Measurements from ENCODE around the gene HNRNPUL1. TPM values are rescaled to one million over a fixed set of nuclear protein-coding genes. Genes with fewer than 3 reads are reported as not detected.

The HNRNPUL1 gene
- total RNA-seq, 2 experiments from 2014 or later: 194 to 360 TPM

DNA sequence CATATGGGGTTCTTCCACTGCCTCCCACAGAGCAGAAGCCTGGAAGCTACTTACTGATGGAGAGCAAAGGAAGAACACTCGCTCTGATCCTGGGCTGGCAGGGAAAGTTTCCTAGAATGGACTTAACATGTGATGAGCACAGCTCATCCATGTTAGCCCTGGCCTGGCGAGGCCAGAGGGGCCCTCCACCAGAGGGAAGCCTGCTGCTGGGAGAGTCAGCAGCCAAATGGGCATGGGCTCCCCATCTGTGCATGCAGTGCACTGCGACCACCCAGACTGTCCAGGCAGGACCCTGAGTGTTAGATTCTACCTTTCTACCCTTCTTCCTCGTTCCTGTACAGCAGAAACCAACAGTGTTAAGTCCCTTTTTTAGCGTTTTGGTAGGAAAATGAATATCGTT, 8.9 kb downstream of the HNRNPUL1 start:
- Histone ChIP-seq H4K20me1 (ENCODE audit: insufficient read depth, low read length) (peaks cover 8% of the 10 kb centered on the region), H3K4me1 (ENCODE audit: insufficient read depth, low read length, poor library complexity, severe bottlenecking) (no peaks in the 10 kb centered on the region), H3K4me3 (ENCODE audit: low read depth, low read length, poor library complexity, severe bottlenecking) (no peak overlapping the region), H3K27ac (ENCODE audit: low read depth, low read length, poor library complexity, severe bottlenecking) (no peak overlapping the region), H2AFZ (ENCODE audit: low read length) (no peak overlapping the region), H3K9me3 (ENCODE audit: low read length) (no peaks in the 10 kb centered on the region), H3K9me2 (ENCODE audit: insufficient read depth, low read length) (no peaks in the 10 kb centered on the region), H3K36me3 (ENCODE audit: insufficient read depth, low read length) (peaks cover 99% of the 10 kb centered on the region), H3K79me2 (ENCODE audit: insufficient read depth, low read depth, low read length) (peaks cover 19% of the 10 kb centered on the region), H3K4me2 (ENCODE audit: low read length) (no peak overlapping the region)
- intact Hi-C loops (cut with micrococcal nuclease; ENCODE audit: unreplicated experiment): no loop called here
- ChIA-PET POLR2A (no interaction called here), CTCF (ENCODE audit: unreplicated experiment) (no interaction called here)
- no peak for TF ChIP-seq CTCF (conservative IDR thresholded peaks at IDR 0.05; ENCODE audit: low read length)
- no peak for TF ChIP-seq EZH2phosphoT487 (IDR thresholded peaks at IDR 0.05; ENCODE audit: borderline replicate concordance, low read depth, low read length)
- DNase-seq (ENCODE audit: low spot score): no peak
- BruUV-seq (replicated peaks): no TSS peak

DNA sequence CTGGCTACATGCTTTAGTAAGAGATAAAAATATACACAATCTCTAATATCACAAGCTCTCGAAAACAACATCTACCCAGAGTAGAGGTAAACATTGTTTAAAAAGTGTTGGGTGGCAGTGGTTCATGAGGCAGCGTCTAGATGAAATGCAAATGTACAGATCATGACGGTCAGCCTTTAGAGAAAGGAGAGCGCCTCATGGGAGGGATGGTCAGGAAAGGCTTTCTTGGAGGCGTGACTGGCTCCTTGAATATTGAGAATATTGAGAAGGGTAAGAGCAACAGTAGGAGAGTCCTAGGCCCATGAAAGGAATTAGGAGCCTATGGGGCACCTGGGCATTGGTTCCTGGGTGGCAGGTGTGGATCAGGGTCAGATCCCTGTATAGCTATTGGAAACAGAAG, 10.6 kb downstream of the HNRNPUL1 start:
- CTCF ChIA-PET (ENCODE audit: unreplicated experiment): no interaction called here
- BruUV-seq (replicated peaks): no TSS peak

More for the DNA sequence above, 10.6 kb downstream of the HNRNPUL1 start:
- no peaks in the 10 kb centered on the region for H3K9me3 ChIP-seq (ENCODE audit: low read length)
- H3K4me1 ChIP-seq (ENCODE audit: insufficient read depth, low read length, poor library complexity, severe bottlenecking): no peaks in the 10 kb centered on the region
- H4K20me1 ChIP-seq (ENCODE audit: insufficient read depth, low read length): peaks cover 13% of the 10 kb centered on the region; the same call in 1 of the 2 replicates
- DNase-seq (ENCODE audit: low spot score): no peak
- intact Hi-C loops (cut with micrococcal nuclease; ENCODE audit: unreplicated experiment): no loop called here
- POLR2A ChIA-PET: no interaction called here
- no peak overlapping the region for H2AFZ ChIP-seq (ENCODE audit: low read length)
- peaks cover 1% of the 10 kb centered on the region; the same call in 1 of the 2 replicates for H3K79me2 ChIP-seq (ENCODE audit: insufficient read depth, low read depth, low read length)
- H3K27ac ChIP-seq (ENCODE audit: low read depth, low read length, poor library complexity, severe bottlenecking): no peak overlapping the region
- no peak overlapping the region for H3K4me3 ChIP-seq (ENCODE audit: low read depth, low read length, poor library complexity, severe bottlenecking)
- H3K4me2 ChIP-seq (ENCODE audit: low read length): no peak overlapping the region
- peaks cover 99% of the 10 kb centered on the region for H3K36me3 ChIP-seq (ENCODE audit: insufficient read depth, low read length)
- H3K9me2 ChIP-seq (ENCODE audit: insufficient read depth, low read length): no peaks in the 10 kb centered on the region
- no peak for TF ChIP-seq EZH2phosphoT487 (IDR thresholded peaks at IDR 0.05; ENCODE audit: borderline replicate concordance, low read depth, low read length)
- TF ChIP-seq CTCF (conservative IDR thresholded peaks at IDR 0.05; ENCODE audit: low read length): no peak

Measured in OCI-LY7 (cell line).